ENCODE results near the gene C10orf120. TPM values are rescaled to one million over a fixed set of nuclear protein-coding genes. Genes with fewer than 3 reads are reported as not detected.

C10orf120 gene
- total RNA-seq, 1 donor from 2014 or later = not detected

GRCh38 chr10:122738031-122738430, 38.4 kb upstream of the C10orf120 start:
- DNase-seq (ENCODE audit: extremely low spot score, unreplicated experiment) = no peak
- H3K4me3 Mint-ChIP-seq (ENCODE audit: unreplicated experiment) = no peak overlapping the region
- no peak overlapping the region for H3K27ac Mint-ChIP-seq (ENCODE audit: unreplicated experiment)
- no peaks in the 10 kb centered on the region for H3K9me3 Mint-ChIP-seq (ENCODE audit: unreplicated experiment)
- H3K4me1 Mint-ChIP-seq (ENCODE audit: unreplicated experiment) = no peaks in the 10 kb centered on the region
- peaks cover 7% of the 10 kb centered on the region for H3K27me3 Mint-ChIP-seq (ENCODE audit: unreplicated experiment)
- no peaks in the 10 kb centered on the region for H3K36me3 Mint-ChIP-seq (ENCODE audit: unreplicated experiment)
- no peak for TF ChIP-seq CTCF (IDR thresholded peaks at IDR 0.05)

GRCh38 chr10:122733931-122734665, 34.5 kb upstream of the C10orf120 start:
- Mint-ChIP-seq H3K4me3 (ENCODE audit: unreplicated experiment) (no peak overlapping the region), H3K9me3 (ENCODE audit: unreplicated experiment) (no peaks in the 10 kb centered on the region), H3K4me1 (ENCODE audit: unreplicated experiment) (no peaks in the 10 kb centered on the region), H3K27ac (ENCODE audit: unreplicated experiment) (no peak overlapping the region), H3K27me3 (ENCODE audit: unreplicated experiment) (peaks cover 12% of the 10 kb centered on the region), H3K36me3 (ENCODE audit: unreplicated experiment) (no peaks in the 10 kb centered on the region)
- TF ChIP-seq CTCF (IDR thresholded peaks at IDR 0.05) = no peak
- DNase-seq (ENCODE audit: extremely low spot score, unreplicated experiment) = no peak

GRCh38 chr10:122733443-122733842, 33.8 kb upstream of the C10orf120 start:
- Mint-ChIP-seq H3K27ac (ENCODE audit: unreplicated experiment) (no peak overlapping the region), H3K4me3 (ENCODE audit: unreplicated experiment) (no peak overlapping the region), H3K4me1 (ENCODE audit: unreplicated experiment) (no peaks in the 10 kb centered on the region), H3K9me3 (ENCODE audit: unreplicated experiment) (no peaks in the 10 kb centered on the region), H3K27me3 (ENCODE audit: unreplicated experiment) (peaks cover 11% of the 10 kb centered on the region), H3K36me3 (ENCODE audit: unreplicated experiment) (no peaks in the 10 kb centered on the region)
- DNase-seq (ENCODE audit: extremely low spot score, unreplicated experiment) = no peak
- TF ChIP-seq CTCF (IDR thresholded peaks at IDR 0.05) = no peak

- Mint-ChIP-seq H3K27ac (ENCODE audit: unreplicated experiment) (no peak overlapping the region), H3K27me3 (ENCODE audit: unreplicated experiment) (peaks cover 5% of the 10 kb centered on the region)
These were observed 30.6 kb upstream of the C10orf120 start for GRCh38 chr10:122730238-122730637.

More at GRCh38 chr10:122730238-122730637, 30.6 kb upstream of the C10orf120 start:
- no peak for DNase-seq (ENCODE audit: extremely low spot score, unreplicated experiment)
- H3K9me3 Mint-ChIP-seq (ENCODE audit: unreplicated experiment) = no peaks in the 10 kb centered on the region
- no peaks in the 10 kb centered on the region for H3K4me1 Mint-ChIP-seq (ENCODE audit: unreplicated experiment)
- no peak overlapping the region for H3K4me3 Mint-ChIP-seq (ENCODE audit: unreplicated experiment)
- no peak for TF ChIP-seq CTCF (IDR thresholded peaks at IDR 0.05)
- H3K36me3 Mint-ChIP-seq (ENCODE audit: unreplicated experiment) = no peaks in the 10 kb centered on the region
